ENCODE measurements around the gene MSTO1.
"Not testable (repeated sequence)": the region's sequence is repeated elsewhere in the genome, so short reads cannot be mapped to it uniquely, and the experiment has no call there.

MSTO1 gene

GRCh38 chr1:155609515-155610256 is at the start of gene MSTO1:
Gene MSTO1, plus strand, starts transcription at chr1:155610218. Its CDS starts 31 bp downstream, at chr1:155610249.
- peak; percentile 78 to 88 for DNase-seq

GRCh38 chr1:155561779-155562580 is 48.0 kb upstream of the MSTO1 start:
- DNase-seq, result peak in 1 of 2 experiments; percentile 14

- DNase-seq, result peak; percentile 53 to 85
Measured at GRCh38 chr1:155562581-155563376, 47.2 kb upstream of the MSTO1 start, which contains the start of gene ASH1L. Gene ASH1L, minus strand, starts transcription at chr1:155562803. Its CDS starts 41,284 bp downstream, at chr1:155521519.

- not testable (repeated sequence) for DNase-seq
Measured at GRCh38 chr1:155563377-155564022, 46.5 kb upstream of the MSTO1 start.

- no peak for DNase-seq
Measured at GRCh38 chr1:155569988-155570592, 39.9 kb upstream of the MSTO1 start.

- no peak for DNase-seq
Measured at GRCh38 chr1:155570593-155570990, 39.4 kb upstream of the MSTO1 start.

GRCh38 chr1:155574077-155574476 is 35.9 kb upstream of the MSTO1 start:
- no peak for DNase-seq

- not testable (repeated sequence) for DNase-seq
Measured at GRCh38 chr1:155575608-155576007, 34.4 kb upstream of the MSTO1 start.

GRCh38 chr1:155583846-155584245 is 26.2 kb upstream of the MSTO1 start:
- not testable (repeated sequence) for DNase-seq

GRCh38 chr1:155589282-155589681 is 20.7 kb upstream of the MSTO1 start:
- DNase-seq, result not testable (repeated sequence)

GRCh38 chr1:155590516-155591247 is 19.3 kb upstream of the MSTO1 start:
- DNase-seq, result not testable (repeated sequence)

- DNase-seq, result peak; percentile 11 to 52
Measured at GRCh38 chr1:155591770-155592169, 18.2 kb upstream of the MSTO1 start.

- not testable (repeated sequence) for DNase-seq
Measured at GRCh38 chr1:155595877-155596474, 14.0 kb upstream of the MSTO1 start.

- no peak for DNase-seq
Measured at GRCh38 chr1:155596864-155597263, 13.2 kb upstream of the MSTO1 start.

GRCh38 chr1:155598842-155599331 is 11.1 kb upstream of the MSTO1 start:
- no peak for DNase-seq

GRCh38 chr1:155599828-155600572 is 10.0 kb upstream of the MSTO1 start:
- DNase-seq, result not testable (repeated sequence)

GRCh38 chr1:155607708-155608107 is 2.3 kb upstream of the MSTO1 start:
- DNase-seq, result no peak

GRCh38 chr1:155608888-155609225 is 1.2 kb upstream of the MSTO1 start:
- DNase-seq, result no peak

GRCh38 chr1:155610257-155610647 is 234 bp downstream of the MSTO1 start:
- DNase-seq, result not testable (repeated sequence)

GRCh38 chr1:155613226-155613625 is 3.2 kb downstream of the MSTO1 start:
- DNase-seq, result not testable (repeated sequence)
